ENCODE data around the gene USP48.
"Not testable (repeated sequence)": the region's sequence is repeated elsewhere in the genome, so short reads cannot be mapped to it uniquely, and the experiment has no call there.

Gene USP48

GRCh38 chr1:21634806-21635535, 148.0 kb downstream of the USP48 start:
- no peak overlapping the region for H3K4me2 ChIP-seq
- no peaks in the 10 kb centered on the region for H3K9me3 ChIP-seq
- no peak overlapping the region for H3K4me3 ChIP-seq
- no peaks in the 10 kb centered on the region for H4K20me1 ChIP-seq
- H3K27me3 ChIP-seq, result no peaks in the 10 kb centered on the region
- no peaks in the 10 kb centered on the region for H3K4me1 ChIP-seq
- no peak overlapping the region for H3K9ac ChIP-seq
- no peak overlapping the region for H3K27ac ChIP-seq
- H3K36me3 ChIP-seq, result no peaks in the 10 kb centered on the region
- TF ChIP-seq Cebpa-rat (IDR thresholded peaks at IDR 0.05), result no peak

DNA sequence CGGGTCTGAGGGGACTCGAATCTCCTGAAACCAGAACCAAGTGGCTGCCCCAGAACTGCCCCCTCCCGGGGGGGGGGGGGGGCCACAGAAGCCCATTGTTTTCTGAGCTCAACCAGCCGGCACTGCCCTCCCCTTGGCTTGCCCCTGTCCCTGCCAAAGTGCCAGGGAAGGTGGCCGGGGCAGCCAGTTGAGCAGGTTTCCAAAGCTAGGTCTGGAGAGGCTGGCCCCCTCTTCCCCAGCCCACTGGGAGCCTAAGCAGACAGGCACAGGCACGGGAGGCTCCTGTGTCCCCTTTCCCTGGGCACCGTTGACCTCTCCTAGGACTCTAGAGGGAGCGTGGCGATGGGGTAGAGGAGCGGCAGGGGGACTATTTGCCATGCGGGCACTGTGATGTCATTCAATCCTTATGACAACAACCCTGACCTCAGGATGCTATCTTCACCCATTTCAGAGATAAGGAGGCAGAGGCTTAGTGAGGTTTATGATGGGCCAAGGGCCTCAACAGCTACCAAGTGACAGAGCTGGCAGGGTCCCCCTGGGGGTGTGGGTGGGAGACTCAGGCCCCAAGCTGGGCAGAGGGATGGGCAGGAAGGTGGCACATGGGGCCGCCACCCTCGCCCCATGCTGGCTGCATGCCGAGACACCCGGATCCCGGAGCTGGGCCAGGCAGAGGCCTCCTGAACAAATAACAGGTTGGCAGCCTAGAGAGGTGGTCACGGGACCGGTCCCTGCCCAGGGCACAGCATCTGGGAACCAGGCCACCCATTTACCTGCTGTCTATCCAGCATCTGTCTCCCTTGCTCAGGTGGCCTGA, 148.8 kb downstream of the USP48 start:
- no peaks in the 10 kb centered on the region for H3K36me3 ChIP-seq
- H4K20me1 ChIP-seq, result peaks cover 4% of the 10 kb centered on the region; the same call in 1 of the 2 replicates
- H3K27ac ChIP-seq, result no peak overlapping the region
- no peak overlapping the region for H3K9ac ChIP-seq
- H3K4me1 ChIP-seq, result no peaks in the 10 kb centered on the region
- H3K9me3 ChIP-seq, result no peaks in the 10 kb centered on the region
- H3K4me3 ChIP-seq, result no peak overlapping the region
- TF ChIP-seq Cebpa-rat (IDR thresholded peaks at IDR 0.05), result no peak
- no peaks in the 10 kb centered on the region for H3K27me3 ChIP-seq
- no peak overlapping the region for H3K4me2 ChIP-seq

GRCh38 chr1:21633141-21633755, 149.7 kb downstream of the USP48 start:
- Histone ChIP-seq H3K9me3 (no peaks in the 10 kb centered on the region), H3K27ac (no peak overlapping the region), H3K4me1 (no peaks in the 10 kb centered on the region), H3K4me3 (no peak overlapping the region), H3K4me2 (no peak overlapping the region), H4K20me1 (peaks cover 9% of the 10 kb centered on the region; the same call in 1 of the 2 replicates), H3K27me3 (no peaks in the 10 kb centered on the region), H3K36me3 (no peaks in the 10 kb centered on the region), H3K9ac (no peak overlapping the region)
- no peak for TF ChIP-seq Cebpa-rat (IDR thresholded peaks at IDR 0.05)

DNA sequence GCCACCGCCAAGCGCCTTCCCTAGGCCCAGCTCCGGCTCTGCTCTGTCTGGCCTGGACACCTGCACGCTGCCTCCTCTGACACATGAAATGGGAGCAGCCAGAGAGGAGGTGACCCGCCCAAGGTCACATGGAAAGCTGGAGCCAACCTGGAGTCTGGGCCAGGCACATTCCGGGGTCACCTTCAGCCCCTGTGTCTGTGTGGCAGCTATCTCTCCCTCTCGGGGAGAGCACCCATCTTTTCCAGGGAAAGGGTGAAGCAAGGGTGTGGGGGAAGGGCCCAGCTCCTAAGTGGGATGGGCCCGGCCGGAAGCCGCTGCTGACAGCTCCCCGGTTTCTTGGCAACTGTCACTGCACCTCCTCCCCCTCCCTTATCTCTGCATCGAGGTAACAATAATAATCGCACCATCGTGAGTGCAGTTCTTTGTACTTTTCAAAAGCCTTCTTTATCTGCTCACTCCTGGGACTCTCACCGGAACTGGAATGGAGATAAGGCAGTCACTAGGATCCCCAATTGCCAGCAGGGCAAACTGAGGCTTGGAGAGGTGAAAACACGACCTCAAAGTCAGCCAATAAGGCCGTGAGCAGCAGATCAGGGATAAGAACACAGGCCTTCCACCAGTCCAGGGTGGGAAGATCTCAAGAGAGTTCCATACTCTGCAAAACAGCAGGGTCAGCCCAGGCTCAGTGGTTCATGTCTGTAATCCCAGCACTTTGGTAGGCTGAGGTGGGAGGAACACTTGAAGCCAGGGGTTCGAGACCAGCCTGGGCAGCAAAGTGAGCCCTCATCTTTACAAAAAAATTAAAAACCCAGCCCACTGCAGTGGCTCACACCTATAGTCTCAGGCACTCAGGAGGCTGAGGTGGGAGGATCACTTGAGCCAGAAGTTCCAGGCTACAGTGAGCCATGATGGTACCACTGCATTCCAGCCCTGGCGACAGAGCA, 150.7 kb downstream of the USP48 start:
- H3K4me1 ChIP-seq, result no peaks in the 10 kb centered on the region
- no peak overlapping the region for H3K4me3 ChIP-seq
- H3K9me3 ChIP-seq, result no peaks in the 10 kb centered on the region
- H3K4me2 ChIP-seq, result no peak overlapping the region
- H3K9ac ChIP-seq, result no peak overlapping the region
- H3K36me3 ChIP-seq, result no peaks in the 10 kb centered on the region
- H3K27ac ChIP-seq, result no peak overlapping the region
- TF ChIP-seq Cebpa-rat (IDR thresholded peaks at IDR 0.05), result no peak
- no peaks in the 10 kb centered on the region for H3K27me3 ChIP-seq
- H4K20me1 ChIP-seq, result peaks cover 9% of the 10 kb centered on the region; the same call in 1 of the 2 replicates

DNA sequence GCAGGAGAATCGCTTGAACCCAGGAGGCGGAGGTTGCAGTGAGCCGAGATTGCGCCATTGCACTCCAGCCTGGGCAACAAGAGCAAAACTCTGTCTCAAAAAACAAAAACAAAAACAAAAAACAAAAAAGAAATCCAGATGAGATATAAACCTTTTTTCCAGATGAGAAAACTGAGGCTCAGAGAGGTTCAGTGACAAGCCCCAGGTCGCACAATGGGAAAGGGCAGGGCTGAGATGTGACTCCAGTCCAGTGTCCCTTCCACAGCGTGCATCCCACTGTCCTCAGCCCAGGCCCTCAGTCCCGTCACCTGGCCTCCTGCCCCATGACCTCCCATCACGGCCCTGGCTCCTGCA, 151.4 kb downstream of the USP48 start:
- not testable (repeated sequence) for H3K4me1 ChIP-seq, H3K27ac ChIP-seq, H3K4me2 ChIP-seq, H4K20me1 ChIP-seq, H3K36me3 ChIP-seq, H3K9ac ChIP-seq, H3K27me3 ChIP-seq, H3K4me3 ChIP-seq, H3K9me3 ChIP-seq

- no peak overlapping the region for H3K4me2 ChIP-seq
- H3K27ac ChIP-seq, result no peak overlapping the region
- no peak overlapping the region for H3K4me3 ChIP-seq
- no peaks in the 10 kb centered on the region for H3K27me3 ChIP-seq
- H3K4me1 ChIP-seq, result no peaks in the 10 kb centered on the region
- H3K36me3 ChIP-seq, result no peaks in the 10 kb centered on the region
- TF ChIP-seq Cebpa-rat (IDR thresholded peaks at IDR 0.05), result no peak
- peaks cover 9% of the 10 kb centered on the region; the same call in 1 of the 2 replicates for H4K20me1 ChIP-seq
- H3K9me3 ChIP-seq, result no peaks in the 10 kb centered on the region
- no peak overlapping the region for H3K9ac ChIP-seq
Measured at GRCh38 chr1:21630571-21631343, 152.2 kb downstream of the USP48 start.

DNA sequence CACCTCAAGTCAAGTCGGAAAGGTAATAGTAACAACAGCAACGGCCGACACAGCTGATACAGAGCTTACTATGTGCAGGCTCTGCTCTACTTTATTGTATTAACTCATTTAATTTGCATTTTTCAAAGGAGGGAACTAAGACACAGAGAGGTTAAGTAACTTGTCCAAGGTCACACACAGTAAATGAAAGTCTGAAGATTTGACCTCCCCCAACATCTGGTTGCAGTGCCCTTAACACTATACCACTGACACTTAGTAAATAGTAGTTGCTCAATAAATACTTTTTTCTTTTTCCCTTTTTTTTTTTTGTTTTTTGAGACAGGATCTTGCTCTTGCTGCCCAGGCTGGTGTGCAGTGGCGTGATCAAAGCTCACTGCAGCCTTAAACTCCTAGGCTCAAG, 153.0 kb downstream of the USP48 start:
- TF ChIP-seq Cebpa-rat (IDR thresholded peaks at IDR 0.05), result no peak
- Histone ChIP-seq H3K27ac (no peak overlapping the region), H3K9me3 (no peaks in the 10 kb centered on the region), H3K4me3 (no peak overlapping the region), H3K4me2 (no peak overlapping the region), H3K4me1 (no peaks in the 10 kb centered on the region), H4K20me1 (peaks cover 9% of the 10 kb centered on the region; the same call in 1 of the 2 replicates), H3K9ac (no peak overlapping the region), H3K27me3 (no peaks in the 10 kb centered on the region), H3K36me3 (no peaks in the 10 kb centered on the region)

DNA sequence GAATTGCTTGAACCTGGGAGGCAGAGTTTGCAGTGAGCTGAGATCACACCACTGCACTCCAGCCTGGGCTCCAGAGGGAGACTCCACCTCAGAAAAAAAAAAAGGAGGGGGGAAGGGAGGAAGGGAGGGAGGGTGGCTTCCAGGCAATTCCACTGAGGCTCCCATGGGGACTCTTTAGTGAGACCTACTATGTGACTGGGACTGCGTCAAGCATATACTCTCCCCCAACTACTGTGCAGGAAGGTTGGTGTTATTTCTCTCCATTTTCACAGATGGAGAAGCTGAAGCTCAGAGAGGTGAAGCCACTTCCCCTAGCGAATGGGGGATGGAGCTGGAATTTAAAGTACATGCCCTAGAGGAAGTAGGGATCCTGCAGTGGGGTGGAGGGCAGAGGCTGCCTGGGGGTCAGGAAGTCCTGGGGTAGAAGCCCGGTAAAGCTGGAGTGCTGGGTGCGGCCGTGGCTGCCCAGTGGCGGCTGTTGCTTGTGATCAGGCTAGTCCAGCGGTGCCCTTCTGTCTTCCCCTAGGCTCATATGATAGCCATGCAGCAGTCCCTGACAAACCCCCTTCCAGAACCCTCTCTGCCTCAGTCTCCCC, 154.1 kb downstream of the USP48 start:
- Histone ChIP-seq H3K27me3 (no peaks in the 10 kb centered on the region), H3K27ac (no peak overlapping the region), H3K4me2 (no peak overlapping the region), H3K36me3 (no peaks in the 10 kb centered on the region), H3K4me3 (no peak overlapping the region), H3K9ac (no peak overlapping the region), H3K9me3 (no peaks in the 10 kb centered on the region), H3K4me1 (peaks cover under 1% of the 10 kb centered on the region), H4K20me1 (peaks cover 9% of the 10 kb centered on the region; the same call in 1 of the 2 replicates)
- TF ChIP-seq Cebpa-rat (IDR thresholded peaks at IDR 0.05), result no peak
